Stimulated activated naive CD8-positive, alpha-beta T cell treated with anti-CD3 and anti-CD28 coated beads, Interleukin-15, Interleukin-2, amounts not matched to agents 100 ng/mL and 50 ng/mL, for 24 hours (primary cell): ENCODE data around the gene KRTAP4-6.
"Not testable (repeated sequence)": the region's sequence is repeated elsewhere in the genome, so short reads cannot be mapped to it uniquely, and the experiment has no call there.

ENCODE experiments used
- H3K27ac Mint-ChIP-seq: one replicate; pipeline ENCODE4 v1.8.0; 2021; ENCODE audit warnings: mild to moderate bottlenecking, mixed read lengths
- H3K27me3 Mint-ChIP-seq: one replicate; pipeline ENCODE4 v1.8.0; 2021; ENCODE audit warnings: mixed read lengths
- H3K36me3 Mint-ChIP-seq: one replicate; pipeline ENCODE4 v1.8.0; 2021; ENCODE audit warnings: low read depth, mixed read lengths
- H3K4me1 Mint-ChIP-seq: one replicate; pipeline ENCODE4 v1.8.0; 2021; ENCODE audit warnings: low read depth, mixed read lengths
- H3K4me3 Mint-ChIP-seq: one replicate; pipeline ENCODE4 v1.8.0; 2021; ENCODE audit warnings: mild to moderate bottlenecking, mixed read lengths
- H3K9me3 Mint-ChIP-seq: one replicate; pipeline ENCODE4 v1.8.0; 2021; ENCODE audit warnings: mixed read lengths

The KRTAP4-6 gene

GRCh38 chr17:41160190-41160589 is 19.8 kb upstream of the KRTAP4-6 start:
- not testable (repeated sequence) for H3K4me1 Mint-ChIP-seq

DNA sequence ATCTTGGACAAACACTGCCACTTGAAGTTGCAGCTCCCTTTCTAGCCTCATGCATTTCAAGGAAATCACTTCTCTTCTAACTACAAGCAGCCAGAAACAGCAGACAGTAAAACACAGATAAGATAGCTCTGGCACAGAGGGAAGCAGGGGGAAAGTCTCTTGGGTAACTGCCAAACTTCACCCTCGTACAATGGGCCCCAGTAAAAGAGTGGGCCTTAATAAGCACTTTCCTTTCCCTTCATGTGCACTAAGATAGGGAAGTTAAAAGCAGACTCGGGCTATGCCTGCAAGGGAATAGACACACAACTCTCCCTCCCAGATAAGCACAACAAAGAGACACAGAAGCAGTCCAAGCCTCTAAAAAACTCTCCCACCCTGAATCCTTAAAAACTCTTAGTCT is 13.5 kb upstream of the KRTAP4-6 start:
- peaks cover 3% of the 10 kb centered on the region for H3K27me3 Mint-ChIP-seq
- no peaks in the 10 kb centered on the region for H3K4me1 Mint-ChIP-seq
- no peak overlapping the region for H3K27ac Mint-ChIP-seq
- H3K36me3 Mint-ChIP-seq = no peaks in the 10 kb centered on the region
- no peak overlapping the region for H3K4me3 Mint-ChIP-seq
- H3K9me3 Mint-ChIP-seq = no peaks in the 10 kb centered on the region

More at GRCh38 chr17:41160190-41160589, 19.8 kb upstream of the KRTAP4-6 start:
- H3K4me3 Mint-ChIP-seq, H3K36me3 Mint-ChIP-seq, H3K27me3 Mint-ChIP-seq, H3K9me3 Mint-ChIP-seq, H3K27ac Mint-ChIP-seq: not testable (repeated sequence)

DNA sequence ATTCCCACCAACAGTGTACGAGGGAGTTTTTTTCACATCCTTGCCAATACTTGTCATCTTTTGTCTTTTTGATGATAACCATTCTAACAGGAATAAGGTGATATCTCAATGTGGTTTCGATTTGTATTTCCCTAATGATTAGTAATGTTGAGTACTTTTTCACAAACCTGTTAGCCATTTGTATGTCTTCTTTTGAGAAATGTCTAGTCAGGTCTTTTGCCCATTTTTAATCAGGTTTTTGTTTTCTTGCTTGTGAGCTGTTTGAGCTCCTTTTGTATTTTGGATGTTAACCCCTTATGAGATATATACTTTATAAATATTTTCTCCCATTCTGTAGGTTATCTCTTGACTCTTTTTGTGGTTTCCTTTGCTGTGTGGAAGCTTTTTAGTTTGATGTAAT is 11.2 kb upstream of the KRTAP4-6 start:
- H3K4me3 Mint-ChIP-seq = no peak overlapping the region
- H3K27me3 Mint-ChIP-seq = peaks cover 3% of the 10 kb centered on the region
- H3K4me1 Mint-ChIP-seq = no peaks in the 10 kb centered on the region
- no peak overlapping the region for H3K27ac Mint-ChIP-seq
- H3K36me3 Mint-ChIP-seq = no peaks in the 10 kb centered on the region
- no peaks in the 10 kb centered on the region for H3K9me3 Mint-ChIP-seq

GRCh38 chr17:41150026-41150425 is 9.7 kb upstream of the KRTAP4-6 start:
- Mint-ChIP-seq H3K4me1 (no peaks in the 10 kb centered on the region), H3K9me3 (no peaks in the 10 kb centered on the region), H3K27ac (no peak overlapping the region), H3K4me3 (no peak overlapping the region), H3K36me3 (no peaks in the 10 kb centered on the region), H3K27me3 (peaks cover 3% of the 10 kb centered on the region)

GRCh38 chr17:41149652-41149985 is 9.3 kb upstream of the KRTAP4-6 start, which contains the start of gene KRTAP4-5:
TSS of gene KRTAP4-5 (minus strand) at chr17:41149825. CDS start at chr17:41149767, 58 bp downstream.
- no peaks in the 10 kb centered on the region for H3K9me3 Mint-ChIP-seq
- no peaks in the 10 kb centered on the region for H3K4me1 Mint-ChIP-seq
- H3K27me3 Mint-ChIP-seq = peaks cover 3% of the 10 kb centered on the region
- H3K27ac Mint-ChIP-seq = no peak within 1 kb of the TSS
- H3K4me3 Mint-ChIP-seq = no peak within 1 kb of the TSS
- H3K36me3 Mint-ChIP-seq = no peaks in the 10 kb centered on the region

- not testable (repeated sequence) for H3K36me3 Mint-ChIP-seq, H3K4me3 Mint-ChIP-seq, H3K27me3 Mint-ChIP-seq, H3K4me1 Mint-ChIP-seq, H3K27ac Mint-ChIP-seq, H3K9me3 Mint-ChIP-seq
These were observed 8.8 kb upstream of the KRTAP4-6 start for GRCh38 chr17:41148971-41149651.

DNA sequence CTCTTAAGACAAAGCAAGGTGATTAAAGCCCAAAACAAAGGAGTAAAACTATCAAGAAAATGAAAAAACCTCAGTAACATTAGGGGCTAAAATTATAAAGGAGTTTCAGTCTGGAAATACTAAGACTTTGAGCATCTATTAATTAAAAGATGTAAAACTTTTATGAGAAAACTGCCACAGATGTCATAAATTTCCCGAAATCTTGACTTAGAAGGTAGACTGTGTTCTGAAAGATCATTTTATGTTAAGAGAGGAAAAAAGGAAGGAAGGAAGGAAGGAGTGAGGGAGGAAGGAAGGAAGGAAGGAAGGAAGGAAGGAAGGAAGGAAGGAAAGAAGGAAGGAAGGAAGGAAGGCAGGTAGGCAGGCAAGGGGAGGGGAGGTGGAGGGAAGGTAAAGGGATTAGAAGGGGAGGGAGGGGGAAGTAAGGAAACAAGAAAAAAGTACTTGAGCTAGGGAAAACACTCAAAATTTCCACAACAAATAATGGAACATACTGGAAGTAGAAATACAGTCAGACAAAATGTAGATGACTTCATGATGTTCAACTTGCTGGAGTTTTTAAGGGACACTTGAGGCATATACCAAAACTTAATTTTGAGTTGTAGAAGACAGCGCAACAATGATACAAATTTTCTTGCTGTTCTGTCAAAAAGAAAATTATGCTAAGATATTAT is 7.3 kb upstream of the KRTAP4-6 start:
- Mint-ChIP-seq H3K36me3 (peaks cover 5% of the 10 kb centered on the region), H3K4me3 (no peak overlapping the region), H3K27ac (no peak overlapping the region), H3K9me3 (peaks cover 12% of the 10 kb centered on the region), H3K4me1 (no peaks in the 10 kb centered on the region), H3K27me3 (no peaks in the 10 kb centered on the region)

GRCh38 chr17:41145261-41145660 is 4.9 kb upstream of the KRTAP4-6 start:
- H3K36me3 Mint-ChIP-seq = peaks cover 5% of the 10 kb centered on the region
- H3K4me1 Mint-ChIP-seq = no peaks in the 10 kb centered on the region
- H3K27me3 Mint-ChIP-seq = no peaks in the 10 kb centered on the region
- H3K27ac Mint-ChIP-seq = no peak overlapping the region
- no peak overlapping the region for H3K4me3 Mint-ChIP-seq
- peaks cover 25% of the 10 kb centered on the region for H3K9me3 Mint-ChIP-seq

GRCh38 chr17:41144846-41145245 is 4.5 kb upstream of the KRTAP4-6 start:
- no peak overlapping the region for H3K4me3 Mint-ChIP-seq
- H3K9me3 Mint-ChIP-seq = peaks cover 25% of the 10 kb centered on the region
- no peak overlapping the region for H3K27ac Mint-ChIP-seq
- H3K36me3 Mint-ChIP-seq = peaks cover 5% of the 10 kb centered on the region
- H3K27me3 Mint-ChIP-seq = no peaks in the 10 kb centered on the region
- no peaks in the 10 kb centered on the region for H3K4me1 Mint-ChIP-seq

- peaks cover 9% of the 10 kb centered on the region for H3K36me3 Mint-ChIP-seq
- no peak overlapping the region for H3K4me3 Mint-ChIP-seq
- H3K27ac Mint-ChIP-seq = no peak overlapping the region
- H3K27me3 Mint-ChIP-seq = no peaks in the 10 kb centered on the region
- peaks cover 38% of the 10 kb centered on the region for H3K9me3 Mint-ChIP-seq
- no peaks in the 10 kb centered on the region for H3K4me1 Mint-ChIP-seq
These were observed 1.0 kb upstream of the KRTAP4-6 start for GRCh38 chr17:41141361-41141760.

DNA sequence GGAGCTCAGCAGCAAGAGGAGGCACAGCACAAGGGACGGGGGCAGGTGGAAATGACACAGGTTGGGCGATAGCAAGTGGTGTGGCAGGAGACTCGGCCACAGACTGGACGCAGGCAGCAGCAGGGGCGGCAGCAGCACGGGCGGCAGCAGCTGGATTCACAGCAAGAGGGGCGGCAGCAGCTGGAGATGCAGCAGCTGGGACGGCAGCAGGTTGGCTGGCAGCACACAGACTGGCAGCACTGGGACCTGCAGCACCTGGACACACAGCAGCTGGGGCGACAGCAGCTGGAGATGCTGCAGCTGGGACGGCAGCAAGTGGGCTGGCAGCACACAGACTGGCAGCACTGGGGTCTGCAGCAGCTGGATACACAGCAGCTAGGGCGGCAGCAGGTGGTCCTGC is 479 bp downstream of the KRTAP4-6 start:
- H3K4me1 Mint-ChIP-seq, H3K27me3 Mint-ChIP-seq, H3K4me3 Mint-ChIP-seq, H3K36me3 Mint-ChIP-seq, H3K27ac Mint-ChIP-seq: not testable (repeated sequence)
- peaks cover 38% of the 10 kb centered on the region for H3K9me3 Mint-ChIP-seq

DNA sequence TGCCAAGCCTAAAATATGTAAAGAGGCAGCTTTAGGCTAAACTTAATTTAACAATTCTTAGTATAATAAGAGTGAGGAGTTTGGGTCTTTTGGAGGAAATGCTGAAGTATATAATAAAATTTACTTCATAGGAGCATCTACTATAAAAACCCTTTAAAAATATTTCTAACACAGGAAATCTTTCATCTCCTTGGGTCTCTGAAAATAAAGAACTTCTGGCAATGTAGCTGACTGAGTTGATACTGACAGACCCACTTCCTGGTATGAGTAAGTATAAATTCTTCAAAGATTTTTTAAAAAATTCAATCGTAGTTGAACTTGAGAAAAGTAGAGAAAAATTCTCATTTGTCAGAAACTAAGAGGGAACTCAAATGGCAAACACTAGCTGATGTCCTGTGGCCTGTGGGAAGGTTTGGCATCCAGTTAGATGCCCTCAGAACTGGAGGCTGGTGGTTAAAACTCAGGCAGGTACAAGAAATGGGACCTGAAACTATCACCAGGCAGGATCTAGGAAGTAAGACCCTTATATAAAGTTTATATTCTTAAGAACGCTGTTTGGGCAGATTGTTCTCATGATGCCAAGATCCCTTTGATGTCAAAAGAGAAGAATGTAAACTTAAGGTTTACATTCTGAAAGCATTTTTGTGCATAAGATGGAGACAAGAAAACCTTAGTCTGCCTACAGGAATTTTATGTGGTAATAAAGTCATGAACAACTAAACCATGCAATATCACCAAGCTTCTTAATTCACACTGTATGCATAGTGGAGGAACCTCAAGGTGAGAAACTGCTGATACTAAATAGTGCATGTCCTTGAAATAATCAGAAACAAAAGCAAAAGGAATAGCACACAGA is 6.2 kb downstream of the KRTAP4-6 start:
- Mint-ChIP-seq H3K27ac (no peak overlapping the region), H3K9me3 (peaks cover 9% of the 10 kb centered on the region), H3K4me1 (peaks cover 23% of the 10 kb centered on the region), H3K36me3 (no peaks in the 10 kb centered on the region), H3K4me3 (no peak overlapping the region), H3K27me3 (no peaks in the 10 kb centered on the region)

DNA sequence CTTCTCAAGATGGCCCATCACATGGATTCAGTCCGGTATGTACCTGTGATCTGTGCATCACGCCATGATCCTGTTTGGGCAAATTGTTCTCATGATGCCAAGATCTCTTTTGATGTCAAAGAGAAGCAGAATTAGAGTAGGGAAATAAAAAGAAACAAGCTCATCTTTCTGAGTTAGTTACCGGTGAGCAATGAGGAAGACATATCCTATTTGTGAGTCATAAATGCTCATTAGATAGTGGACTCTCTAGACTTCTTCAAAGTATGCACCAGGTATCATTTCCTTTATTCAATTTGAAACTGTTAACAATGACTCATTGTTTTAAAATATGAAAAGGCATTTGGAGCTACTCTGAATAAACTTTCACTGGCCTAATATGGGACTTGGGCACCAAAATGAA is 8.4 kb downstream of the KRTAP4-6 start:
- Mint-ChIP-seq H3K4me3 (no peak overlapping the region), H3K9me3 (peaks cover 2% of the 10 kb centered on the region), H3K27me3 (no peaks in the 10 kb centered on the region), H3K36me3 (no peaks in the 10 kb centered on the region), H3K27ac (no peak overlapping the region), H3K4me1 (peaks cover 23% of the 10 kb centered on the region)

- Mint-ChIP-seq H3K27ac (no peak overlapping the region), H3K4me1 (peaks cover 46% of the 10 kb centered on the region), H3K4me3 (no peak overlapping the region), H3K27me3 (no peaks in the 10 kb centered on the region), H3K36me3 (no peaks in the 10 kb centered on the region), H3K9me3 (no peaks in the 10 kb centered on the region)
These were observed 13.0 kb downstream of the KRTAP4-6 start for GRCh38 chr17:41127371-41127770.

- Mint-ChIP-seq H3K4me3 (no peak overlapping the region), H3K27me3 (no peaks in the 10 kb centered on the region), H3K4me1 (peaks cover 37% of the 10 kb centered on the region), H3K9me3 (no peaks in the 10 kb centered on the region), H3K27ac (no peak overlapping the region), H3K36me3 (no peaks in the 10 kb centered on the region)
These were observed 13.9 kb downstream of the KRTAP4-6 start for GRCh38 chr17:41126412-41126811.
